ENCODE measurements around the gene DCP1A.

- TF ChIP-seq CTCF (IDR thresholded peaks at IDR 0.05): no peak
- no peak for TF ChIP-seq POLR2AphosphoS5 (IDR thresholded peaks at IDR 0.05; ENCODE audit: insufficient read depth in 1 of 2, low read depth in 1 of 2)
- no peak for TF ChIP-seq POLR2A (IDR thresholded peaks at IDR 0.05)
Measured at GRCh38 chr3:53239800-53240199, 107.5 kb downstream of the DCP1A start.
